ENCODE results near the gene CHD6.

- no peak for TF ChIP-seq EZH2 (IDR thresholded peaks at IDR 0.05)
- no peak for TF ChIP-seq FOXP2 (optimal IDR thresholded peaks at IDR 0.05; ENCODE audit: control extremely low read depth, extremely low read length, insufficient read depth)
- TF ChIP-seq POLR2AphosphoS5 (IDR thresholded peaks at IDR 0.05; ENCODE audit: borderline replicate concordance, low read depth, low read length), result no peak
These were observed 27.2 kb upstream of the CHD6 start for GRCh38 chr20:41645372-41645771.

Data from SK-N-MC (cell line).